ENCODE measurements around the gene SHC4.

DNA sequence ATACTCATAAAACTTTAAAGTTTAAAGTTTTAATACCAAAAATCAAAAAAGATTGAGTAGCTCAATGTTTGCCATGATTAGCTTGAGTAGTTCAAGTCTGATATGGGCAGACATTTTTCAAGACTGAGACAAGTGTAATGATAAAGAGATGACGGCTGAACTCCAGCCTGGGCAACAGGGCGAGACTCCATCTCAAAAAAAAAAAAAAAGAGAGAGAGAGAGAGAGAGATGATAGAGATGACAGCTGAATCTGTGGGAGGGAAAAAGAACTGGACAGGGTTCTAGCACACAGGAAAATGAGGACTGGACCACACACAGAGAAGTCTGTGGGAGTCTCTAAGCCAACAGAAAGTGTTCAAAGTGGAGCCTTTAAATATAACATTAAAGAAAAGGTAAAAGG, 178.0 kb downstream of the SHC4 start:
- TF ChIP-seq, protein P1, sequence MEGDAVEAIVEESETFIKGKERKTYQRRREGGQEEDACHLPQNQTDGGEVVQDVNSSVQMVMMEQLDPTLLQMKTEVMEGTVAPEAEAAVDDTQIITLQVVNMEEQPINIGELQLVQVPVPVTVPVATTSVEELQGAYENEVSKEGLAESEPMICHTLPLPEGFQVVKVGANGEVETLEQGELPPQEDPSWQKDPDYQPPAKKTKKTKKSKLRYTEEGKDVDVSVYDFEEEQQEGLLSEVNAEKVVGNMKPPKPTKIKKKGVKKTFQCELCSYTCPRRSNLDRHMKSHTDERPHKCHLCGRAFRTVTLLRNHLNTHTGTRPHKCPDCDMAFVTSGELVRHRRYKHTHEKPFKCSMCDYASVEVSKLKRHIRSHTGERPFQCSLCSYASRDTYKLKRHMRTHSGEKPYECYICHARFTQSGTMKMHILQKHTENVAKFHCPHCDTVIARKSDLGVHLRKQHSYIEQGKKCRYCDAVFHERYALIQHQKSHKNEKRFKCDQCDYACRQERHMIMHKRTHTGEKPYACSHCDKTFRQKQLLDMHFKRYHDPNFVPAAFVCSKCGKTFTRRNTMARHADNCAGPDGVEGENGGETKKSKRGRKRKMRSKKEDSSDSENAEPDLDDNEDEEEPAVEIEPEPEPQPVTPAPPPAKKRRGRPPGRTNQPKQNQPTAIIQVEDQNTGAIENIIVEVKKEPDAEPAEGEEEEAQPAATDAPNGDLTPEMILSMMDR (conservative IDR thresholded peaks at IDR 0.05) = no peak
- TF ChIP-seq ZFX (IDR thresholded peaks at IDR 0.05) = no peak

Data from C4-2B (cell line).